ENCODE results near the gene PTOV1. TPM values are rescaled to one million over a fixed set of nuclear protein-coding genes. Genes with fewer than 3 reads are reported as not detected.

PTOV1 gene
- total RNA-seq, 4 donors from 2014 or later: 77.6 to 88.2 (median 87.0) TPM

DNA sequence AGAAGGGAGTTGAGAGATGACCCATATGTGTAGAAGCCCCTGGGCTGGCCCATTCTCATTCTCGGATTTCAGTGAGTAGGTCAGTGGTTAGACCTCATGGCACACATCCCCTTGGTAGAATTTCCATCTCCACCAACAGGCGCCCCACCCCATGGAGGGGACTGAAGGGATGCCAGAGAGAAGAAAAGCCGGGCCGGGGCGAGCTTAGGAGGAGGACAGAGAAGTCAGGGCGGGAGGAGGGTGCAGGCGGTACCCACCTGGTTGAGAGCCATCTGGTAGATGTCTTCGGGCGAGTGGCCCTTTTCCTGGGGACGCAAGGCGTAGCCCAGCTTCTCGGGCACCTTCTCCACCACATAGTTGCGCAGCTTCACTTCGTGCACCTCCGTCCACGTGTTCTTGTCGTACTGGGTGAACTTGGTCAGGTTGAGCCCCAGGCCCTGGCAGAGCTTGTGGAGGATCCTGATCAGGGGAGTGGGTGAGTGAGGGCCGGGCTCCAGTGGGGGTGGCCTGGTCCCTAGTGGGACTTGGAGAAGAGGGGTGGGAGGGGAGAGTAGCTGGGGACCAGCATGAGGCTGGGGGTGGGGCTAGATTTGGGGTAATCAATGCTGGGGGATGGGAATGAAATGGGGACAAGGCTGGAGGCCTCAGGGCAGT, 43.2 kb downstream of the PTOV1 start:
- Histone ChIP-seq H3K27ac (no peak overlapping the region), H3K4me1 (peaks cover 2 to 12% of the 10 kb centered on the region in 2 donors), H3K27me3 (peaks cover 6 to 9% (median 7%) of the 10 kb centered on the region in 3 donors), H3K9me3 (no peaks in the 10 kb centered on the region), H3K4me3 (no peak overlapping the region), H3K36me3 (no peaks in the 10 kb centered on the region)
- ATAC-seq (no peak), DNase-seq (no peak)
- in situ Hi-C loops (cut with MboI; ENCODE audit: low sequenced_read_pairs in 4 of 4): no loop called here
- no peak for TF ChIP-seq POLR2A (IDR thresholded peaks at IDR 0.05)
- TF ChIP-seq, protein P1, sequence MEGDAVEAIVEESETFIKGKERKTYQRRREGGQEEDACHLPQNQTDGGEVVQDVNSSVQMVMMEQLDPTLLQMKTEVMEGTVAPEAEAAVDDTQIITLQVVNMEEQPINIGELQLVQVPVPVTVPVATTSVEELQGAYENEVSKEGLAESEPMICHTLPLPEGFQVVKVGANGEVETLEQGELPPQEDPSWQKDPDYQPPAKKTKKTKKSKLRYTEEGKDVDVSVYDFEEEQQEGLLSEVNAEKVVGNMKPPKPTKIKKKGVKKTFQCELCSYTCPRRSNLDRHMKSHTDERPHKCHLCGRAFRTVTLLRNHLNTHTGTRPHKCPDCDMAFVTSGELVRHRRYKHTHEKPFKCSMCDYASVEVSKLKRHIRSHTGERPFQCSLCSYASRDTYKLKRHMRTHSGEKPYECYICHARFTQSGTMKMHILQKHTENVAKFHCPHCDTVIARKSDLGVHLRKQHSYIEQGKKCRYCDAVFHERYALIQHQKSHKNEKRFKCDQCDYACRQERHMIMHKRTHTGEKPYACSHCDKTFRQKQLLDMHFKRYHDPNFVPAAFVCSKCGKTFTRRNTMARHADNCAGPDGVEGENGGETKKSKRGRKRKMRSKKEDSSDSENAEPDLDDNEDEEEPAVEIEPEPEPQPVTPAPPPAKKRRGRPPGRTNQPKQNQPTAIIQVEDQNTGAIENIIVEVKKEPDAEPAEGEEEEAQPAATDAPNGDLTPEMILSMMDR (IDR thresholded peaks at IDR 0.05 in 4 of 5, conservative IDR thresholded peaks at IDR 0.05 in 1 of 5): no peak
- intact Hi-C loops (cut with DNase I; ENCODE audit: low total_unique reads): no loop called here

GRCh38 chr19:49894879-49895565, 44.1 kb downstream of the PTOV1 start:
- H3K4me3 ChIP-seq: no peak overlapping the region
- peaks cover 2 to 6% of the 10 kb centered on the region in 2 donors for H3K4me1 ChIP-seq
- intact Hi-C loops (cut with DNase I; ENCODE audit: low total_unique reads): no loop called here
- TF ChIP-seq, protein P1 (IDR thresholded peaks at IDR 0.05 in 4 of 5, conservative IDR thresholded peaks at IDR 0.05 in 1 of 5): no peak
- no peak for TF ChIP-seq POLR2A (IDR thresholded peaks at IDR 0.05)
- in situ Hi-C loops (cut with MboI; ENCODE audit: low sequenced_read_pairs in 4 of 4): no loop called here
- no peak for ATAC-seq
- H3K9me3 ChIP-seq: no peaks in the 10 kb centered on the region
- H3K27ac ChIP-seq: no peak overlapping the region
- no peak for DNase-seq
- H3K36me3 ChIP-seq: no peaks in the 10 kb centered on the region
- H3K27me3 ChIP-seq: peaks cover 6 to 9% (median 7%) of the 10 kb centered on the region in 3 donors

- intact Hi-C loops (cut with DNase I; ENCODE audit: low total_unique reads) (no loop called here), in situ Hi-C loops (cut with MboI; ENCODE audit: low sequenced_read_pairs in 4 of 4) (no loop called here)
- Histone ChIP-seq H3K4me3 (no peak overlapping the region), H3K27me3 (peaks cover 3 to 8% (median 6%) of the 10 kb centered on the region in 3 donors), H3K9me3 (no peaks in the 10 kb centered on the region), H3K4me1 (no peaks in the 10 kb centered on the region), H3K36me3 (no peaks in the 10 kb centered on the region), H3K27ac (no peak overlapping the region)
- DNase-seq (no peak), ATAC-seq (no peak)
- no peak for TF ChIP-seq POLR2A (IDR thresholded peaks at IDR 0.05)
- TF ChIP-seq, protein P1 (IDR thresholded peaks at IDR 0.05 in 4 of 5, conservative IDR thresholded peaks at IDR 0.05 in 1 of 5): no peak
Observed at GRCh38 chr19:49895566-49896297, 44.8 kb downstream of the PTOV1 start.

DNA sequence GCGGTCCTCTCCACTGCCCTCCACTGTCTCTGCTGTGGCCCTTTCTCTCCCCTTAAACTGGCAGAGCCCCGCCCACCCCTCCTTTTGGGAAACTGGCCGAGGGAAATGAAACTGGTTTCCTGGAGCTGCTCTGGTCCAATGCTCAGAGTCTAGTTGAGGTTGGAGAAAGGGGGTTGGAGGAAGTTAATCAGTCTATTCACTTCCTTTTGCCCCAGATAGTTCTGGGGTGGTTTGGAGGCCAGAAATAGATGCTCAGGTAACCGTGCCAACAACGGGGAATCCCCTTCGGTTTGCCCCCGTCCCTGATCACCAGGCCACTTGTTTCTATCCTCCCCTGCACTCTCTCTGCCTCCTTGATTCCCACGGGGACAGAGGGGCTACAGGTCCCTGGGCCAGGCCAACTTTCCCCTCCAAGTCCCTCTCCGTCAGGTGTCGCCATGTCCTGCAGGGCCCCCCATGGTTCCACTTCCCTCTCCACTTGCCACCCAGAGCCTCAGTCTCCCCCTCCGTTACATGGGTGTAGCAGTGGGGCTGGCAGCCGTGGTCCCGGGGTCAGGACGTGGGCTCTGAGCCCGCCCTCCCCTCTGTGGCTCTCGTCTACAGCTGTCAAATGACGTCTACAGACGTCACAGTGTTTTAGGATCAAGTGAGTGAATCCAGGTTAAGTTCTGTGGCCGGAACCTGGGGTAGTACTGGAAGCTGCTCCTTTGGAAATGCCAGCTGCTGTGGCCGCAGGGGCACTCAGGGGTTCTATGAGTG, 46.1 kb downstream of the PTOV1 start, which contains the start of gene IL4I1:
IL4I1 (minus strand) TSS at position 25 of the 759 bp plus-strand sequence. CDS start 727 bp downstream, outside the sequence.
- DNase-seq: no peak
- H3K27ac ChIP-seq: peak within 1 kb of the TSS in 3 of 4 donors; percentile 20 to 39 (median 33)
- H3K4me3 ChIP-seq: no peak within 1 kb of the TSS

More for the DNA sequence above, 46.1 kb downstream of the PTOV1 start, which contains the start of gene IL4I1:
- no peaks in the 10 kb centered on the region for H3K36me3 ChIP-seq
- no peak for TF ChIP-seq POLR2A (IDR thresholded peaks at IDR 0.05)
- TF ChIP-seq, protein P1 (IDR thresholded peaks at IDR 0.05 in 4 of 5, conservative IDR thresholded peaks at IDR 0.05 in 1 of 5): no peak
- in situ Hi-C loops (cut with MboI; ENCODE audit: low sequenced_read_pairs in 4 of 4): no loop called here
- H3K4me1 ChIP-seq: no peaks in the 10 kb centered on the region
- H3K9me3 ChIP-seq: no peaks in the 10 kb centered on the region
- ATAC-seq: no peak
- intact Hi-C loops (cut with DNase I; ENCODE audit: low total_unique reads): no loop called here
- H3K27me3 ChIP-seq: peaks cover 0 to 6% (median 0%) of the 10 kb centered on the region in 3 donors
